ENCODE data around the gene MALT1. TPM values are rescaled to one million over a fixed set of nuclear protein-coding genes. Genes with fewer than 3 reads are reported as not detected.

The MALT1 gene
- total and polyA plus RNA-seq, 7 donors = 5.3 to 22.4 (median 17.1) TPM

DNA sequence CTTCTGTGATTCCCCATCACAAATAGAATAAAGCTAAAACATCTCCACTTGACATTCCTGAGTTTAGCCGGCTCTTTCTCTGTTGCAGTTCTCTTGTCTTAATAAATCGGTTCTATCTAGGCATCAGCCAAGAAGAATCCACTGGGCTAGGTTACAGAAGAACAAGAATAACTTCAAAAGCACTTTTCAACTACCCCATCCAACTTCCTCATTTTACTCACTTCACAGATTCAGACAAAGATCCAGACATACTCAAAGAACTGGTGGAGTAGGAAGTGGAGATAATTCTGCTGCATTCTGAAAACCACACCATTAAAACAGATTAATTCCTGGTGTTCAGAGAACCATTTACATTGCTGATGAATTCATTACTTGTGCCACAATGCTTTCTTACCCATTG lies 32.8 kb upstream of the MALT1 start:
- 54 to 86% methylated on average over 2 of the region's 2 CpGs for WGBS, 2 donors
- Histone ChIP-seq H3K27ac (no peak overlapping the region), H3K27me3 (no peaks in the 10 kb centered on the region), H3K4me1 (peaks cover 0 to 4% (median 0%) of the 10 kb centered on the region in 4 donors), H3K4me3 (no peak overlapping the region), H3K36me3 (no peaks in the 10 kb centered on the region), H3K9me3 (no peaks in the 10 kb centered on the region)
- no peak for DNase-seq
- intact Hi-C loops (cut with DNase I) = no loop called here
- TF ChIP-seq POLR2A (IDR thresholded peaks at IDR 0.05) (no peak), EP300 (IDR thresholded peaks at IDR 0.05) (no peak), POLR2AphosphoS5 (IDR thresholded peaks at IDR 0.05) (no peak)
- TF ChIP-seq, protein P1, sequence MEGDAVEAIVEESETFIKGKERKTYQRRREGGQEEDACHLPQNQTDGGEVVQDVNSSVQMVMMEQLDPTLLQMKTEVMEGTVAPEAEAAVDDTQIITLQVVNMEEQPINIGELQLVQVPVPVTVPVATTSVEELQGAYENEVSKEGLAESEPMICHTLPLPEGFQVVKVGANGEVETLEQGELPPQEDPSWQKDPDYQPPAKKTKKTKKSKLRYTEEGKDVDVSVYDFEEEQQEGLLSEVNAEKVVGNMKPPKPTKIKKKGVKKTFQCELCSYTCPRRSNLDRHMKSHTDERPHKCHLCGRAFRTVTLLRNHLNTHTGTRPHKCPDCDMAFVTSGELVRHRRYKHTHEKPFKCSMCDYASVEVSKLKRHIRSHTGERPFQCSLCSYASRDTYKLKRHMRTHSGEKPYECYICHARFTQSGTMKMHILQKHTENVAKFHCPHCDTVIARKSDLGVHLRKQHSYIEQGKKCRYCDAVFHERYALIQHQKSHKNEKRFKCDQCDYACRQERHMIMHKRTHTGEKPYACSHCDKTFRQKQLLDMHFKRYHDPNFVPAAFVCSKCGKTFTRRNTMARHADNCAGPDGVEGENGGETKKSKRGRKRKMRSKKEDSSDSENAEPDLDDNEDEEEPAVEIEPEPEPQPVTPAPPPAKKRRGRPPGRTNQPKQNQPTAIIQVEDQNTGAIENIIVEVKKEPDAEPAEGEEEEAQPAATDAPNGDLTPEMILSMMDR (IDR thresholded peaks at IDR 0.05) = no peak

DNA sequence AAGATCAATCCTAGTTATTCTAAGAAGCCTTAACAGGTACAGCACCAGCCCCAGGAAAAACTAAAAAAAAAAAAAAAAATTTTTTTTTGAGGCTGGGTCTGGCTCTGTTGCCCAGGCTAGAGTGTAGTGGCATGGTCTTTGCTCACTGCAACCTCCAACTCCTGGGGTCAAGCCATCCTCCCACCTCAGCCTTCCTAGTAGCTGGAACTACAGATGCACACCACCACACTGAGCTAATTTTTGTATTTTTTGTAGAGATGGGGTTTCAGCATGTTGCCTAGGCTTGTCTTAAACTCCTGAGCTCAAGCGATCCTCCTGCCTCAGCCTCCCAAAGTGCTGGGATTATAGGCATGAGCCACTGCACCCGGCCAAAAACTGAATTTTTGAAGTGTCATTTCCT lies 32.0 kb upstream of the MALT1 start:
- no peak overlapping the region for H3K4me3 ChIP-seq
- TF ChIP-seq POLR2A (IDR thresholded peaks at IDR 0.05) = no peak
- no peak for TF ChIP-seq POLR2AphosphoS5 (IDR thresholded peaks at IDR 0.05)
- TF ChIP-seq EP300 (IDR thresholded peaks at IDR 0.05) = no peak
- TF ChIP-seq, protein P1 (IDR thresholded peaks at IDR 0.05) = no peak
- no peak for DNase-seq
- WGBS, 2 donors = 96 to 97% methylated on average over 2 of the region's 2 CpGs
- H3K4me1 ChIP-seq = peaks cover 0 to 4% (median 0%) of the 10 kb centered on the region in 4 donors
- intact Hi-C loops (cut with DNase I) = no loop called here
- H3K36me3 ChIP-seq = no peaks in the 10 kb centered on the region
- no peaks in the 10 kb centered on the region for H3K9me3 ChIP-seq
- no peak overlapping the region for H3K27ac ChIP-seq
- H3K27me3 ChIP-seq = no peaks in the 10 kb centered on the region

DNA sequence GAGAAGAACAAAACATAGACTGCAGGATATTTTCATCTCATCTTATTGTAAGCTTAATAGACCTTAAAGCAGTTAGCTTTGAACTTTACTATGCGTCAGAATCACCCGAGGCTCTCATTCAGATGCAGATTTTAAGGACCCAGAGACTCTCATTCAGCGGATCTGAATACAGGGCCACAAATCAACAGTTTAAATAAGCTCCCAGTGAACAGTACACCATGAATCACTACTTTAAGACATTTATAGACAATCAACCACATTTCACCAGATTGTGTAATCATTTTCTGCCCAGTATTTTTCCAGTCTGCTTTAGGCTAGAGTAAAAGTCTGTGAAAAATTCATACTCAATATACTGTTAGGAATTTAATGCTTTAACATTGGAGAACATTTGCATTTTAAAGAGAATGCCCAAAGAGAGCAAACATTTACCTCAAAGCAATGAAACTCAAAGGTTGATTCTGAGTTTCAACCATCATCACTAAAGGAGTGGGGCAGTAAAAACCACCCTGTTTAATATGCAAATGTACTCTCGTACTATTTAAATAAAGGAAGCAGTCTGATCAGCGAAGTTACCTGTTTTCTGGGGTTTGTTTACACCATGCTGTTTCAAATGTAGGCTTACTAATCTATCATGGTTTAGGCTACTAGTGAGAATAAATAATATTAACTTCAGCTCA lies 31.4 kb upstream of the MALT1 start:
- no peak overlapping the region for H3K4me3 ChIP-seq
- intact Hi-C loops (cut with DNase I) = no loop called here
- DNase-seq = no peak
- no peak overlapping the region for H3K27ac ChIP-seq
- H3K36me3 ChIP-seq = no peaks in the 10 kb centered on the region
- peaks cover 0 to 4% (median 0%) of the 10 kb centered on the region in 4 donors for H3K4me1 ChIP-seq
- 60 to 66% methylated on average over 5 of the region's 5 CpGs for WGBS, 2 donors
- TF ChIP-seq POLR2AphosphoS5 (IDR thresholded peaks at IDR 0.05) (no peak), POLR2A (IDR thresholded peaks at IDR 0.05) (no peak), EP300 (IDR thresholded peaks at IDR 0.05) (no peak)
- TF ChIP-seq, protein P1 (IDR thresholded peaks at IDR 0.05) = no peak
- no peaks in the 10 kb centered on the region for H3K27me3 ChIP-seq
- no peaks in the 10 kb centered on the region for H3K9me3 ChIP-seq

DNA sequence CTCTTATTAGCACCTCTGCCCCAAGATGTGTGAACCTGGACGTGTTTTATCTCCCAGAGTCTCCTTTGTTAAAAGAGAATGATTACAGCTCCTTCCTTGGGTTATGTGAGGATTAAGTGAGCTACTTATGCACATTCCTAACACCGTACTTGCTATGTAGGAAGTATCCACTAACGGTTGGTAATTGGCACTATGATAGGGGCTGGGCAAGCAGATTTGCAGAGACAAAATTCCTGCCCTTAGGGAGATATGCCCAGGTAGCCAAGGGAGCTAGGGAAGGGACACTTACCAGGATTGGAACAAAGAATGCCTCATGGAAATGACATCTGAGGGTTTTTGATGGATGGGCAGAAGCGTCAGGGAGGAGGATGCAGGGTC lies 30.8 kb upstream of the MALT1 start:
- 87% methylated on average over 4 of the region's 4 CpGs for WGBS, 2 donors

More for the DNA sequence above, 30.8 kb upstream of the MALT1 start:
- Histone ChIP-seq H3K36me3 (no peaks in the 10 kb centered on the region), H3K9me3 (no peaks in the 10 kb centered on the region), H3K27me3 (no peaks in the 10 kb centered on the region), H3K27ac (no peak overlapping the region), H3K4me1 (peaks cover 0 to 4% (median 0%) of the 10 kb centered on the region in 4 donors), H3K4me3 (no peak overlapping the region)
- no peak for DNase-seq
- TF ChIP-seq, protein P1 (IDR thresholded peaks at IDR 0.05) = no peak
- TF ChIP-seq POLR2AphosphoS5 (IDR thresholded peaks at IDR 0.05) = no peak
- TF ChIP-seq POLR2A (IDR thresholded peaks at IDR 0.05) = no peak
- TF ChIP-seq EP300 (IDR thresholded peaks at IDR 0.05) = no peak
- intact Hi-C loops (cut with DNase I) = no loop called here

Measured in sigmoid colon (tissue), 7 donors.